Nephron (organoid): Measurements from ENCODE around the gene COLGALT1.

ENCODE experiments used
- H3K27ac Mint-ChIP-seq, 3 experiments: 2 replicates each; pipeline ENCODE4 v1.8.0; 2020; ENCODE audit warnings: mixed read lengths in 3 of 3, mild to moderate bottlenecking in 2 of 3, moderate library complexity in 1 of 3
- H3K27me3 Mint-ChIP-seq: 2 replicates; pipeline ENCODE4 v1.8.0; 2021; ENCODE audit warnings: low read depth, mild to moderate bottlenecking, moderate library complexity, mixed read lengths
- H3K36me3 Mint-ChIP-seq: 2 replicates; pipeline ENCODE4 v1.8.0; 2020; ENCODE audit warnings: low read depth, mixed read lengths
- H3K4me1 Mint-ChIP-seq: 2 replicates; pipeline ENCODE4 v1.8.0; 2020; ENCODE audit warnings: mixed read lengths
- H3K4me3 Mint-ChIP-seq, 3 experiments: 2 replicates each; pipeline ENCODE4 v1.8.0; 2020; ENCODE audit warnings: mild to moderate bottlenecking in 3 of 3, mixed read lengths in 3 of 3, moderate library complexity in 2 of 3
- H3K9me3 Mint-ChIP-seq: 2 replicates; pipeline ENCODE4 v1.8.0; 2020; ENCODE audit warnings: mixed read lengths
- TF ChIP-seq, protein P1 (sequence below), 3 experiments: fragments of 200-600 bp; sonication (generic); IDR thresholded peaks; one replicate each; pipeline ENCODE4 v1.5.0; 2021; ENCODE audit warnings: antibody characterized with exemption in 3 of 3; ENCODE audit not compliant: unreplicated experiment in 3 of 3

The COLGALT1 gene

GRCh38 chr19:17616686-17616960 lies 61.2 kb downstream of the COLGALT1 start:
- Mint-ChIP-seq H3K4me3 (no peak overlapping the region), H3K9me3 (peaks cover 4% of the 10 kb centered on the region), H3K27me3 (peaks cover 8% of the 10 kb centered on the region), H3K36me3 (no peaks in the 10 kb centered on the region), H3K27ac (no peak overlapping the region), H3K4me1 (no peaks in the 10 kb centered on the region)
- TF ChIP-seq, protein P1, sequence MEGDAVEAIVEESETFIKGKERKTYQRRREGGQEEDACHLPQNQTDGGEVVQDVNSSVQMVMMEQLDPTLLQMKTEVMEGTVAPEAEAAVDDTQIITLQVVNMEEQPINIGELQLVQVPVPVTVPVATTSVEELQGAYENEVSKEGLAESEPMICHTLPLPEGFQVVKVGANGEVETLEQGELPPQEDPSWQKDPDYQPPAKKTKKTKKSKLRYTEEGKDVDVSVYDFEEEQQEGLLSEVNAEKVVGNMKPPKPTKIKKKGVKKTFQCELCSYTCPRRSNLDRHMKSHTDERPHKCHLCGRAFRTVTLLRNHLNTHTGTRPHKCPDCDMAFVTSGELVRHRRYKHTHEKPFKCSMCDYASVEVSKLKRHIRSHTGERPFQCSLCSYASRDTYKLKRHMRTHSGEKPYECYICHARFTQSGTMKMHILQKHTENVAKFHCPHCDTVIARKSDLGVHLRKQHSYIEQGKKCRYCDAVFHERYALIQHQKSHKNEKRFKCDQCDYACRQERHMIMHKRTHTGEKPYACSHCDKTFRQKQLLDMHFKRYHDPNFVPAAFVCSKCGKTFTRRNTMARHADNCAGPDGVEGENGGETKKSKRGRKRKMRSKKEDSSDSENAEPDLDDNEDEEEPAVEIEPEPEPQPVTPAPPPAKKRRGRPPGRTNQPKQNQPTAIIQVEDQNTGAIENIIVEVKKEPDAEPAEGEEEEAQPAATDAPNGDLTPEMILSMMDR (IDR thresholded peaks at IDR 0.05; ENCODE audit: unreplicated experiment in 3 of 3): no peak

- no peak overlapping the region for H3K27ac Mint-ChIP-seq
- TF ChIP-seq, protein P1 (IDR thresholded peaks at IDR 0.05; ENCODE audit: unreplicated experiment in 3 of 3): no peak
- peaks cover 12% of the 10 kb centered on the region for H3K27me3 Mint-ChIP-seq
- no peaks in the 10 kb centered on the region for H3K36me3 Mint-ChIP-seq
- no peaks in the 10 kb centered on the region for H3K4me1 Mint-ChIP-seq
- peaks cover 7% of the 10 kb centered on the region for H3K9me3 Mint-ChIP-seq
- no peak overlapping the region for H3K4me3 Mint-ChIP-seq
These were observed 61.7 kb downstream of the COLGALT1 start for GRCh38 chr19:17616961-17617806.

GRCh38 chr19:17617807-17618192 lies 62.4 kb downstream of the COLGALT1 start:
- no peak overlapping the region for H3K4me3 Mint-ChIP-seq
- H3K4me1 Mint-ChIP-seq: no peaks in the 10 kb centered on the region
- no peaks in the 10 kb centered on the region for H3K36me3 Mint-ChIP-seq
- TF ChIP-seq, protein P1 (IDR thresholded peaks at IDR 0.05; ENCODE audit: unreplicated experiment in 3 of 3): no peak
- no peak overlapping the region for H3K27ac Mint-ChIP-seq
- peaks cover 18% of the 10 kb centered on the region for H3K27me3 Mint-ChIP-seq
- peaks cover 12% of the 10 kb centered on the region for H3K9me3 Mint-ChIP-seq

DNA sequence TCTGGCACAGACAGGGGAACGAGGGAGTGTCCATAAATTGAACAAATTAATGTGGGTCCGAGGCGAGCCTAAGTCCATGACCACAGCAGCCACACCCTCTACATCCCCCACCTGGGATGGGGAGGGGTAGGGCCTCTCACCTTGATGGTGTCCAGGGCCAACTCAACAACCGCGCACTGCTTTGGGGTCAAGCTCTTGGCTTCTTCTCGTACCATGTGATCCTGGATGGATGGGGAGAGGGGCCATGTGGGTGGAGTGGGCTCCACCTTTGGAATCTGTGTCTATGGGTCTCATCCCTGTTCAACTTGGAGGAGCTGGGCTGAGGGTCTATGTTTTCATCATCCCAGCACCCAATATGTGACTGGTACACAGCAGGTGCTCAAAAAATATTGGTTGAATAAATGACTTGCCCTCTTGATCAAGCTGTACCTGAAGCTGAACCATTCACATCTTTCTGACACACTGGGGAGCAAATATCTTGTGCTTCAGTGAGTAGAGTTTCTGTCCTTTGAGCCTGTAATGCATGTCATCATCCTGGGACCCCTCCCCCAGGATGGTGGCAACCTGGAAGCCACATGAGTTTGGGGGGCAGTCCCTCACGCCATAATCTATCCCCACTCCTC lies 62.9 kb downstream of the COLGALT1 start:
- peaks cover 12% of the 10 kb centered on the region for H3K9me3 Mint-ChIP-seq
- TF ChIP-seq, protein P1 (IDR thresholded peaks at IDR 0.05; ENCODE audit: unreplicated experiment in 3 of 3): no peak
- H3K27me3 Mint-ChIP-seq: peaks cover 19% of the 10 kb centered on the region
- no peak overlapping the region for H3K4me3 Mint-ChIP-seq
- no peaks in the 10 kb centered on the region for H3K4me1 Mint-ChIP-seq
- no peaks in the 10 kb centered on the region for H3K36me3 Mint-ChIP-seq
- no peak overlapping the region for H3K27ac Mint-ChIP-seq

DNA sequence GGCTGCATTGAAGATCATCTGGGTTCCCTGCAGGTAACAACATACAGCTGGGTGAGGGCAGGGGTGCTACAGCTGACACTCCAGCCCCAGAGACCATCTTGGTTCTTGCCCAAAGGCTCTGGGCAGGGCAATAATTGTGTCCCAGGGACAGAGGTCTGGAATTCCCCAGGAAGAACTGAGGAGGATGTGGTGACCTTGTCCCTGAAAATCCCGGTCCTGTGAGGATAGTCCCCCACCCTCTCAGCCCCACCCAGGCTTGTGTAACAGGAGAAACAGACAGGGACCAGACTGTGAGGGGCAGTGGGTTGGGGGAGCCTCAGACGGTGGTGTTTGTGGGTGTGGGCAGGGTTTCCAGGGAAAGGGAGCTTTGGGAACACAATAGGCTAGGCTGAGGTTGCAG lies 63.5 kb downstream of the COLGALT1 start:
- TF ChIP-seq, protein P1 (IDR thresholded peaks at IDR 0.05; ENCODE audit: unreplicated experiment in 3 of 3): no peak
- peaks cover 19% of the 10 kb centered on the region for H3K27me3 Mint-ChIP-seq
- H3K9me3 Mint-ChIP-seq: peaks cover 12% of the 10 kb centered on the region
- no peaks in the 10 kb centered on the region for H3K4me1 Mint-ChIP-seq
- H3K4me3 Mint-ChIP-seq: no peak overlapping the region
- H3K36me3 Mint-ChIP-seq: no peaks in the 10 kb centered on the region
- H3K27ac Mint-ChIP-seq: no peak overlapping the region

GRCh38 chr19:17620696-17621095 lies 65.2 kb downstream of the COLGALT1 start:
- no peak overlapping the region for H3K4me3 Mint-ChIP-seq
- peaks cover 19% of the 10 kb centered on the region for H3K27me3 Mint-ChIP-seq
- H3K27ac Mint-ChIP-seq: no peak overlapping the region
- TF ChIP-seq, protein P1 (IDR thresholded peaks at IDR 0.05; ENCODE audit: unreplicated experiment in 3 of 3): no peak
- H3K36me3 Mint-ChIP-seq: no peaks in the 10 kb centered on the region
- no peaks in the 10 kb centered on the region for H3K4me1 Mint-ChIP-seq
- H3K9me3 Mint-ChIP-seq: peaks cover 15% of the 10 kb centered on the region
